NCI-H2227 treated with DMSO at 0.1 percent for 48 hours (cell line): ENCODE measurements around the gene ULK1.

Experiments
- DNase-seq: peaks from one replicate; lab custom pipeline; 2025; lab: John Stamatoyannopoulos, UW

The ULK1 gene

DNA sequence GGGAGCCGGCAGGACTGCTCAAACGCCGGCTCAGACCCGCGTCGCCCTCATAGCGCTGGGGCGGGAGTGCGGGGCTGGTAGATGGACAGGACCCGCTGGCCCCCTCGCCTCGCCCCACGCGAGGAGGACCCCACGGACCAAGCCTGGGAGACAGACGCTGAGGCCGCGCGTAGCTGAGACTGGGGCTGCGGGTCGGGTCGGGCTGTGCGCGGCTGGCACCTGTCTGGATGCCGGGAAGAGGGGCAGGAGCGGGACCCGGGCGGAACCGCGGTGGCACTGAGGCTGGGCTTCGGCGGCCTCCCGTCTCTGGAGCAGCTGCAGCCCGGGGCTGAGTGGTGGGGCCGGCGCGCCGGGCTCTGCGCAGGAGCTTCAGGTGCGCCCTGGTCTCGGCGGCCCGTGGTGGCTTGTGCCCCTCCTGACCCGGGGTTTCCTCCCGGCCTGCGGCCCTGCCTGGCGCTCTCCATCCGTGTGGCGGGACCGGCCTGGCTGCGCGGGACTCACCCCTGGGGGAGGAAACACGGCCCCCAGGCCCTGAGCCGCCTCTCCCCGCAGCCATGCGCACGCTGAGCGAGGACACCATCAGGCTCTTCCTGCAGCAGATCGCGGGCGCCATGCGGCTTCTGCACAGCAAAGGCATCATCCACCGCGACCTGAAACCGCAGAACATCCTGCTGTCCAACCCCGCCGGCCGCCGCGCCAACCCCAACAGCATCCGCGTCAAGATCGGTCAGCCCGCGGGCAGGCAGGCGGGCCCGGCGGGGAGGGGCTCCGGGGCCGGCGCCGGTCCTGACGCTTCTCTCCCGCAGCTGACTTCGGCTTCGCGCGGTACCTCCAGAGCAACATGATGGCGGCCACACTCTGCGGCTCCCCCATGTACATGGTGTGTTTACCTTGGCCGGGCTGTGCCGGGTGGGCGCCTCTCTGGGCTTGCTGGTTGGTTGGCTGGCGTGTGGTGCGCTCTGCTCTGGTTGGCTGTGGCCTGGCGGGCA is 14.0 kb downstream of the ULK1 start:
- no peak for DNase-seq

DNA sequence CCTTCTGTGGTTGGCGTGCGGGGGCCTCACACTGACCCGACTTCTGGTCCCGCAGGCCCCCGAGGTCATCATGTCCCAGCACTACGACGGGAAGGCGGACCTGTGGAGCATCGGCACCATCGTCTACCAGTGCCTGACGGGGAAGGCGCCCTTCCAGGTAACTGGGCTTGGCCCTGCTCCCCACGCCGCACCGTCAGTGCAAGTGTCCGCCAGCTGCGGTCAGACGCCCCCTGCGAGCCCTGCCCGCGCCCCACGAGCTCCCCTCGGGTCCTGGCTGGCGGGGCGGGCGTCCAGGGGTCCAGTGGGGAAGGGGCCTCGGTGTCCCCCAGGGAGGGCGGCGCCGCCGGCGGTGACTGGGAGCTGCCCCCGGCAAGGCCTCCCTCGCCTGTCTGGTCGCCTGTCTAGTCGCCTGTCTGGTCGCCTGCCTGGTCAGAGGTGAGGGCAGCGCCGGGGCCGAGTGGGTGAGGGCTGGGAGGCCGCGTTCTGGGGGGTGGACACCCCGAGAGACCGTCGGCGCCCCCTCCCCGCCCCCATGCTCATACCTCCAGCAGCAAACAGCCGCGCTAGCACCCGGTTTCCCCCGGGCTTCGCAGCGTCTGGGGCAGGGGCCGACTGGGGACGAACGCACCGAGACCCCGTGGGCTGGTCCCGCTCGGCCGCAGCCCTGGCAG is 14.8 kb downstream of the ULK1 start:
- no peak for DNase-seq

DNA sequence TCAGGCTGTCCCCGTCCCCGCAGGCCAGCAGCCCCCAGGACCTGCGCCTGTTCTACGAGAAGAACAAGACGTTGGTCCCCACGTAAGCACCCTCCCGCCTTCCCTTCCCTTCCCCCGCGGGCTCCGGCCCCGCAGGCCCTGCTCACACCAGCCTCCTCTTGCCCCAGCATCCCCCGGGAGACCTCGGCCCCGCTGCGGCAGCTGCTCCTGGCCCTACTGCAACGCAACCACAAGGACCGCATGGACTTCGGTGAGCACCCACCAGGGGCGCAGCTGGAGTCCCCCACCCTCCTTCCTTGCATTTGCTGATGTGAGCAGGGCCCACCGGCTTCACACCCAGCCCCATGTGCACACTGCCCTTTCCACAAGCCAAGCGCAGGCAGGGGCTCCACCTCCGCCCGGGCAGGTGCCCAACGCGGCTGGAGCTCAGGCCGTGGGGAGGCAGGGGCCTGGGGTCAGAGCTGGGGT is 15.4 kb downstream of the ULK1 start:
- DNase-seq = no peak

DNA sequence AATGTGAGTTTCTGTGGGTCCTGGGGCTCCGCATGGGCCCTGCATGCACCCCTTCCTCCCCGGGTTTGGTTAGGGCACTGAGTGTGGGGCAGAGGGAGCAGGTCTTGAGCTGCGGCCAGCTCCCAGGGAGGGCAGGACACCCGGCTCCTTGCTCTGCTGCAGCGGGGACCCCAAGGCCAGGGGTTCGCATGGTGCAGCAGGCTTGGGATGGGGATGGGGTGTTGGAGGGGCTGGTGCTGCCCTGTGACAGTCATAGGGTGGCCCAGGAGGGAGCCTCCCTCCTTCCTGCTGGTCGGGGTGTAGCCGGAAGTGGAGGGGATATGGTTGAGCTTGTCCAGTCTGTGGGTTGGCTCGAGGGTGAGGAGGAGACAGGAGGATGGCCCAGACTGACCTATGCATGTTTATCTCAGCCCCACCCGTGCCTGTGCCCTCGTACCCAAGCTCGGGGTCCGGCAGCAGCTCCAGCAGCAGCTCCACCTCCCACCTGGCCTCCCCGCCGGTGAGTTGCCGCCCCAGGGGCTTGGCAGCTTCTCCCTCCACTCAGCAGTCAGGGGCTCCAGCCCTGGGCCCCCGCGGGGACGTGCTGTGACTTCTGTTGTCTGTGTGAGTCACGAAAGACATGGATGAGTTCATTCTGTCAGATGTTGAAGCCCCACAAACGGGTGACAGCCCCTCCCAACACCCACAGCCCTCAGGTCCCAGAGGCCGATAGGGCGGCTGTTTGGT is 16.0 kb downstream of the ULK1 start:
- no peak for DNase-seq

DNA sequence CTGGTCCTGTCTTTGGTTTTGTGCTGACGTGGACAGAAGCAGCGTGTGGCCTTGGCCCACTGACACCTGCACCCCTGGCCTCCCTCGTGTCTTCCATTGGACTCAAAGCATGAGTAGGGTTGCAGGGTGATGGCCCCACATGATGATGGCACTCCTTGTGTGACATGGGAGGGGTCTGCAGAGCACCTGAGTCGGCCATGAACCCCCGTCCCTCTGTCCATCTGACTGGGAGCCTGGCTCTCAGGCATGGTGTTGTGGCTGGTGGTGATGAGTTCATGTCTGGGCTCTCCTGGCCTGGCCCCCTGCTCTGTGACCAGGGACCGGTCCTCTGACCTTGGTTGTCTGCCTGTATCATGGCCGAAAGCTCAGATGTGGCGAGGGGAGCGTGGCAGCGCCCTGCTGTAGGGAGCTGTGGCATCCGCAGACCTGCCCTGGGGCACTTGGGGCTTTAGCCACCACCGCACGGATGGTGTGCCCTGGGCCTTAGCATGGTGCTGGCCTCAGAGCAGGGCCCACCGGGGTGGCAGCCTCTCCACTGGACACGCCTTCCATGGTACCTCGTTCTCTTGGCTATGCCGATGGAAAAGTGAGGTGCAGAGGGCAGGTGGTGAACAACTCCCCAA is 16.7 kb downstream of the ULK1 start:
- DNase-seq = no peak

DNA sequence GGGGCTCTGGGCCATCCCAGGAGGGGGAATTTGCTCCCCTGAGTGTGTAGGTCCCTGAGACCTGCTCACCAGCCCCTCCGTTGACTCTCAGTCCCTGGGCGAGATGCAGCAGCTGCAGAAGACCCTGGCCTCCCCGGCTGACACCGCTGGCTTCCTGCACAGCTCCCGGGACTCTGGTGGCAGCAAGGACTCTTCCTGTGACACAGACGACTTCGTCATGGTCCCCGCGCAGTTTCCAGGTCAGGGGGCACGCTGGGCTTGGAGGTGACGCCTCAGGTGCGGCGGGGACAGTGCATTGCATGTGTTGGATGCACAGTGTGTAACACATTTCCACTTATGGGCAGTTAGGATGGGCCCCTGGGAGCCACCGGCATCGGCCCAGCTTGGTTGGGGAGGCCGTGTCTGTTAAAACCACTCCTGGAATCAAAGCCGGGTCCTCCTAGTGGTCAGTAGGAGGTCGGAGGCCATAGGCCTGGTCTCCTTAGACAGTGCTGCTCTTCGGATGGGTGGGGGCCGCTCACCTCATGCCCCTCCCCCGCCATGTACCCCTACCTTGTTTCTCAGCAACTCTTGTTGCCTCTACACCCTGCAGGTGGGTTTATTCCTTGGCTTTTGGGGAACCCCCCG is 17.5 kb downstream of the ULK1 start:
- DNase-seq = no peak

DNA sequence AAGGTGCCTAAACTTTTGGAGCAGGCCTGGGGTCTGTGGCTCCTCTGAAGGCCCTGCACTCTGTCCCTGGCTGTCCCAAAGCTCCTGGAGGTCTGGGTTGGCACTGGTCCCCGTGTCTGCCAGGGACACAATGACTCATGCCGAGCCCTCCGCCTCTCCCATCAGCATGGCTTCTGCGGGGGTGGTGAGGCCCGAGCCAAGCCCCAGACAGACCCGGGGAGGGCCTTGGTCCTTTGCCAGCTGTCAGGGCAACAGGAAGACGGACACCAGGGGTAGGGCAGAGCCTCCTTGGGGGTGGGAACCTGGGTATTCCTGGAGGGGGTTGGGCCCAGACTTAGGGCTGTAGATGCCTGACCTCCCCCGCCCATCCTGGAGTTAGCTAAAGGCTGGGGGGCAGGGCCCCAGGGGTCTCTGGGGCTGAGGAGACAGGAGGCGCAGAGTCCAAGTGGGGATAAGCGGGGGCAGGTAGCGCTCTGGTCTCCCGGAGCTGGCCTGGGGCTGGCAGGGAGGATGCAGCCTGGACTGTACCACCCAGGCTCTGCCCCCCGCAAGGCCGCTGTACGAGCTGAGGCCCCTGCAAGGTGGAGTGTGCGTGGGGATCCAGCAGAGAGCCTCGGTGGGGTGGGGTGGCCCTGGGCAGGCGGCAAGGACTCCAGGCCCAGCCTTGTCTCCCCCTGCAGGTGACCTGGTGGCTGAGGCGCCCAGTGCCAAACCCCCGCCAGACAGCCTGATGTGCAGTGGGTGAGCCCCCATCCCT is 18.3 kb downstream of the ULK1 start:
- DNase-seq = no peak

DNA sequence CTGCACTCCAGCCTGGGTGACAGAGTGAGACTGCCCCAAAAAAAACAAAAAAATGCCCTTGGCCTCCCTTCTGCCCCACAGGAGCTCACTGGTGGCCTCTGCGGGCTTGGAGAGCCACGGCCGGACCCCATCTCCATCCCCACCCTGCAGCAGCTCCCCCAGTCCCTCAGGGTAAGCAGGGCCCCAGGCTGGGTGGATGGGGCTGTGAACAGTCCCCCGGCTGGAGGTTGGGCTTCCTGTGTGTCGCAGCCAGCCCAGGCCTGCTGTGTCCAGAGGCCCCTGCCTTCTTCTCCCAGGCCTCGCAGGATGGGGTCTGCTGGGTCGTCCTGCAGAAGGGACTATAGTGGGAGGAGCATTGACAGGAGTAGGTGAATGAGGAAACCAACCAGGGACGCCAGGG is 19.2 kb downstream of the ULK1 start:
- no peak for DNase-seq

DNA sequence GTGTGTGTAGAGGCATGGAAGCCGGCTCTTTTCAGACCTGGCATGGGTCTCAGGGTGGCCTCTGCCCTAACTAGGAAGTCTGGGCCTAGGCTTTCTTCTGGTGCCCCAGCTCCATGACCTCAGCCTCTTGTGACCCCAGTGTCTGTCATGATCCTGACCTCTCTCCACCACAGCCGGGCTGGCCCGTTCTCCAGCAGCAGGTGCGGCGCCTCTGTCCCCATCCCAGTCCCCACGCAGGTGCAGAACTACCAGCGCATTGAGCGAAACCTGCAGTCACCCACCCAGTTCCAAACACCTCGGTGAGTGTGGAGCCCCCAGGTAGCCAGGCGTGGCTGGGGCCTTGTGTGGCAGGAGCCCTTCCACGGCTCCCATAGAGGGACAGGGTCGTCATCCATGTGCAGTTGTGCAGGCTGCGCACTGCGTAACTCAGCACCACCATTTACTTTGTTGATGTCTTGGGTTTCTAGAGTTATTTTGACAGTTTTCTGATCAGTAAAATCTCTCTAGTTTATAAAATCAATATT is 19.8 kb downstream of the ULK1 start:
- DNase-seq = no peak

DNA sequence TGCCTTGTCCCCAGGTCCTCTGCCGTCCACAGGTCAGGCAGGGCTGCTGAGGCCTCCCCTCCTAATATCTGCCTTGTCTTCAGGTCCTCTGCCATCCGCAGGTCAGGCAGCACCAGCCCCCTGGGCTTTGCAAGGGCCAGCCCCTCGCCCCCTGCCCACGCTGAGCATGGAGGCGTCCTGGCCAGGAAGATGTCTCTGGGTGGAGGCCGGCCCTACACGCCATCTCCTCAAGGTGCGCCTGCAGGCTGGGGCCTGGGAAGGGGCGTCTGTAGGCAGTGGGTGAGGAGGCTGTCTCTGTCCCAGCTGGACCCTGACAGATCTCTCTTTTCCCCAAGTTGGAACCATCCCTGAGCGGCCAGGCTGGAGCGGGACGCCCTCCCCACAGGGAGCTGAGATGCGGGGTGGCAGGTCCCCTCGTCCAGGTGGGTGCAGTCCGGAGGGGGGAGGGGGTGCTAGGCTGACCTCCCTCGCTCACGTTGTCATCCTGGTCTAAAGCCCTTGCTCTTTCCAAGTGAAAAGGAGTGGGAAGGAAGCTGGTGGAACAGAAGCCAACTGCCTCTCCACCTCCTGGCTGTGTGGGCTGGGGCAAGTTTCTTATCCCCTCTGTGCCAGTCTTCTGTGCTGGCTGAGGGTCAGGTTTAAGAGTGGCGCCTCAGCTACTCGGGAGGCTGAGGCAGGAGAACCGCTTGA is 20.7 kb downstream of the ULK1 start:
- DNase-seq = no peak

DNA sequence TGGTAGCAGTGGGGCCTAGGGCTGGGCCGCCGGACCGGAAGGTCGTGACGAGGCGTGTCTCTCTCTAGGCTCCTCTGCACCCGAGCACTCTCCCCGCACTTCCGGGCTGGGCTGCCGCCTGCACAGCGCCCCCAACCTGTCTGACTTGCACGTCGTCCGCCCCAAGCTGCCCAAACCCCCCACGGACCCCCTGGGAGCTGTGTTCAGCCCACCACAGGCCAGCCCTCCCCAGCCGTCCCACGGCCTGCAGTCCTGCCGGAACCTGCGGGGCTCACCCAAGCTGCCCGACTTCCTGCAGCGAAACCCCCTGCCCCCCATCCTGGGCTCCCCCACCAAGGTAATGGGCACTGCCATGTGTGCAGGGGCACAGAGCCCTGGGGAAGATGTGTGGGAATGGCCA is 21.4 kb downstream of the ULK1 start:
- no peak for DNase-seq

DNA sequence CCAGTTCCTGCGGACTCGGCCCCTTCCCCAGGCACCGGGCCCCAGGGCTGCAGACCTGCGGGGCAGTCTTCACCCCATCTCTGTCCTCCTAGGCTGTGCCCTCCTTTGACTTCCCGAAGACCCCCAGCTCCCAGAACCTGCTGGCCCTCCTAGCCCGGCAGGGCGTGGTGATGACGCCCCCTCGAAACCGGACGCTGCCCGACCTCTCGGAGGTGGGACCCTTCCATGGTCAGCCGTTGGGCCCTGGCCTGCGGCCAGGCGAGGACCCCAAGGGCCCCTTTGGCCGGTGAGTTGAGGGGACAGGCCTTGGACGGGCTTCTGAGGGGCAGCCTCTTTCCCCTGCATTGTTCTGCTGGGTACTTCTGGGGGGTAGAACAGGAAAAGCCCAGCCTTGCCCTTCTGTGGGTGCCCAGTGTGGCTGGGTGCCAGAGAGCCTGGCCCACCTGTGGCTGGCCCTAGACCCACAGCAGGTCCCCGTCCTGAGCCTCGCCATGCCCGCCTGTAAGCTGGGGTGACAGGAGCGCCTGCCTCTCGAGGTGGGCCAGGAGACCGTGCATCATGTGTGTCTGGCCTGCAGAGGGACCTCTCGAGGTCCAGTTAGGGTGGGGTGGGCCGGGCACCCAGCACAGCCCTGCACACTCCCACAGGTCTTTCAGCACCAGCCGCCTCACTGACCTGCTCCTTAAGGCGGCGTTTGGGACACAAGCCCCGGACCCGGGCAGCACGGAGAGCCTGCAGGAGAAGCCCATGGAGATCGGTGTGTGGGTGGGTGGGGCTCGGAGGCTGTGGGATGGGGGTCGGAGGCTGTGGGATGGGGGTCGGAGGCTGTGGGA is 22.1 kb downstream of the ULK1 start:
- no peak for DNase-seq

DNA sequence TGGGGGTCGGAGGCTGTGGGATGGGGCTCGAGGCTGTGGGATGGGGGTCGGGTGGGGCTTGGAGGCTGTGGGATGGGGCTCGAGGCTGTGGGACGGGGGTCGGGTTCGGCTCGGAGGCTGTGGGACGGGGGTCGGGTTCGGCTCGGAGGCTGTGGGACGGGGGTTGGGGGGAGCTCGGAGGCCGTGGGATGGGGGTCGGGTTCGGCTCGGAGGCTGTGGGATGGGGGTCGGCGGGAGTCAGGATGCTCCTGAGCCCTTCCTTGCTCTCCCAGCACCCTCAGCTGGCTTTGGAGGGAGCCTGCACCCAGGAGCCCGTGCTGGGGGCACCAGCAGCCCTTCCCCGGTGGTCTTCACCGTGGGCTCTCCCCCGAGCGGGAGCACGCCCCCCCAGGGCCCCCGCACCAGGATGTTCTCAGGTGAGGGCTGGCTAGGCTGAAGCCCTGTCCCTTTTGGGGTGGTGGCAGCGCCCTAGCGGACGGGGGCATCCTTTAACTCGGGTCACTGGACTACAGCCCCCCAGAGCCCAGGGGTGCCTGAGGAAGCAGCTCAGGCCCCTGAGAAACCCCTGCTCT is 22.8 kb downstream of the ULK1 start:
- no peak for DNase-seq

DNA sequence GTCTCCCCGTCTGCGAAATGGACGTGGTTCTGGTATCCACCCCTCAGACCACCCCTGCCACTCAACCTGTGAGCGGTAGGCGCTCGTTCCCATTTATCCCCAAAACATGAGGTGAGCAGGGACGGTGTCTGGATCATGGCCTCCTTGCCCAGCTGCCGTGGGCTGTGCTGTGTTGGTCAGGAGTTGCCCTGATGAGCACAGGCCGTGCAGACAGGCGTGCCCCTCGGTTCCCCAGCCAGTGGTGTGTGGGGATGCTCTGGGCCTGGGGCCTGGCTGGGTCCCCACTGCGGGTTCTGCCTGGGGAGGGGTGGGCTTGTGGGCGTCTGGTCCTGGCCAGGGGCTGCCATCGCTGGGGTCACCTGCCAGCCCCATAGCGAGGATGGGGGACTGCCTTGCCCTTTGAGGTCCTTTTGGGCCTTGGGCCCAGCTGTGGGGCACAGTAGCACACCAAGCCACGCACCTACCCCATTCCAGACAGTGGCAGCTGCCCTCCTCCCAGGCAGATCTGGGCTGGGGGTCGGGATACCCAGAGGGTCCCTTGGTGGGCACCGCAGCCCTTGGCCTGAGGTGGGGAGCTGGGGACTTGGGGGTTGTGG is 23.4 kb downstream of the ULK1 start:
- DNase-seq = no peak

DNA sequence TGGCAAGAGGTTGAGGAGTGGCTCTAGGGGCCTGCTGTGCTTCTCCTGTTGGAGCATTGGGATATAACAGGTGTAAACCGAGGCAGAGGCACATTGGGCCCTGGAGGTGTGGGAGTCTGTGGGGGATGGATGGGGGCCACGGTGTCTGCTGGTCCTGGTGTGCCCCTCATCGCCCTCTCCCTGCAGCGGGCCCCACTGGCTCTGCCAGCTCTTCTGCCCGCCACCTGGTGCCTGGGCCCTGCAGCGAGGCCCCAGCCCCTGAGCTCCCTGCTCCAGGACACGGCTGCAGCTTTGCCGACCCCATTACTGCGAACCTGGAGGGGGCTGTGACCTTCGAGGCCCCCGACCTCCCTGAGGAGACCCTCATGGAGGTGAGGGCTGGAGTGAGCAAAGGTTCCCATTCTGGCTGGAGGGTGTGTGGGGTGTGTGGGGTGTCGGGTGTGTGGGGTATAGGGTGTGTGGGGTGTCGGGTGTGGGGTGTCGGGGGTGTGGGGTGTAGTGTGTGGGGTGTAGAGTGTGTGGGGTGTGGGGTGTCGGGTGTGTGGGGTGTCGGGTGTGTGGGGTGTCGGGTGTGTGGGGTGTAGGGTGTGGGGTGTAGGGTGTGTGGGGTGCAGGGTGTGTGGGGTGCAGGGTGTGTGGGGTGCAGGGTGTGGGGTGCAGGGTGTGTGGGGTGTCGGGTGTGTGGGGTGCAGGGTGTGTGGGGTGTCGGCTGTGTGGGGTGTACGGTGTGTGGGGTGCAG is 24.1 kb downstream of the ULK1 start:
- DNase-seq = no peak

DNA sequence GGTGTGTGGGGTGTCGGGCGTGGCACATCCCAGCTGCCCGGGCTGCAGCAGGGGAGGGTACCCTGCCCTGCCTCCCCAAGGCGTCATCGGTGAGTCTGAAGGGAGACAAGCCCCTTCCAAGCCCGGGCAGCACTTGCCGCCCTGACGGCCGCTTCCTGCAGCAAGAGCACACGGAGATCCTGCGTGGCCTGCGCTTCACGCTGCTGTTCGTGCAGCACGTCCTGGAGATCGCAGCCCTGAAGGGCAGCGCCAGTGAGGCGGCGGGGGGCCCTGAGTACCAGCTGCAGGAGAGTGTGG is 24.6 kb downstream of the ULK1 start:
- no peak for DNase-seq

DNA sequence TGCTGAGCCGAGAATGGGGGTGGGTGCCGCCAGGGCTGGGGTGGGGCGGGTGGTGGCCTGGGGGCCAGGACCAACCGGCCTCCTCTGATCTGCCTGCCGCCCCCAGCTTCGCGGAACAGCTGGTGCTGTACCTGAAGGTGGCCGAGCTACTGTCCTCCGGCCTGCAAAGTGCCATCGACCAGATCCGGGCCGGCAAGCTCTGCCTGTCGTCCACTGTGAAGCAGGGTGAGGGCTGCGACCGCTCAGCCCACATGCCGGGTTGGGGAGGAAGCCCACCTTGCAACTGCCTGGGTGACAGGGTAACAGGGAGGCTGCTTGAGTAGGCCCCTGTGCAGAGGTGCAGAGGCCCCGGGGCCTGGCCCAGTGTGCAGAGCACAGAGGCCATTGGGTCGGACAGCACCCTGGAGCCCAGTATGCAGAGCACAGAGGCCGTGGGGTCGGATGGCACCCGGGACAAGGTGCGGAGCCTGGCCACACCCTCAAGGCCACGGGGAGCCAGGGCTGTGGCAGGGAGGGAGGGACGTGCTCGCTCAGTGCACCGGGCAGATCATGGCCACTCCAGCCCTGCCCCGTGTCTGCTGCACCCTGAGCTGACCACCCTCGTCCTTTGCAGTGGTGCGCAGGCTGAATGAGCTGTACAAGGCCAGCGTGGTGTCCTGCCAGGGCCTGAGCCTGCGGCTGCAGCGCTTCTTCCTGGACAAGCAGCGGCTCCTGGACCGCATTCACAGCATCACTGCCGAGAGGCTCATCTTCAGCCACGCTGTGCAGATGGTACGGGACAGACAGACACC is 25.1 kb downstream of the ULK1 start:
- no peak for DNase-seq
